Stimulated activated CD4-positive, alpha-beta T cell treated with anti-CD3 and anti-CD28 coated beads, Interleukin-15, amount 100 ng/mL, for 1 hour (primary cell): ENCODE measurements around the gene MRM3.
"Not testable (repeated sequence)": the region's sequence is repeated elsewhere in the genome, so short reads cannot be mapped to it uniquely, and the experiment has no call there.

ENCODE experiments used
- DNase-seq, 2 donors: peaks; one replicate each; pipeline ENCODE4 v3.0.0-alpha.2; 2020; ENCODE audit warnings: low read depth in 1 of 2, low spot score in 1 of 2

The MRM3 gene

DNA sequence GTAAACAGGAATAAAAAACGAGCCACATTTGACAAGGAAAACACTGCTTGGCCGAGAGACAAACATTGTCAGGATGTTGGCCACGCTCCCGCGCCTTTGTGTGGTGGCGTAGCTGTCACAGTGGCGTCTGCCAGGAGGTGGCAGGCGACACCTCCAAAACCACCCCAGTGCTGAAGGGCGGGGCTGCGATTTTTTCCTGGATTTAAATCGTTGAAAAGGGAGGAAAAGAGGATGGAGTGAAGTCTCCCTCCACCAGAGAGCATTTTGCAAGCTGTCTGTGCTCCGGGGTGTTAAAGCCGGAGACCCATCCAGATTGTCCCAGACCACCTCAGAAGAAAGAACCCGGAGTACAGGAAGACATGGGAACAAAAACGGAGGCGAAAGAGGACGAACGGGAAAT, 12.7 kb downstream of the MRM3 start:
- DNase-seq = peak in 1 of 2 donors; percentile 8

DNA sequence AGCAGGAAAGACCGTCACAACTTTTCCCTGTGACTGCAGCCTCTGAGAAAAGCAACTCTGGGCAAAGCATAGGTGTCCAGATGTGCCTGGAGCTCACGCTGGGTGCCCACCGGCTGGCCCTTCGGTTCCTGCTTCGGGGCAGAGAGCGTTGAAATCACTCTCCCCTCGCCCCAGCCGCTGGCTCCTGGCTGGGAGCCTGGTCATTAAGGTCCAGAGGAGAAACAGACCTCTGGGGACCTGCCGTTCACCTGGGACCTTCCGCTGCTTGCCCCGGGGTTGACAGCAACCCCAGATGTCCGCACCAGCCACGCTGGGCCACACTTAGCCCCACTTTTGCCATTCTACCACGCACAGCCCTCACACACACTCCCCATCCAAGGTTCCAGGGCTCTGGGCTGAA, 13.1 kb downstream of the MRM3 start:
- no peak for DNase-seq

DNA sequence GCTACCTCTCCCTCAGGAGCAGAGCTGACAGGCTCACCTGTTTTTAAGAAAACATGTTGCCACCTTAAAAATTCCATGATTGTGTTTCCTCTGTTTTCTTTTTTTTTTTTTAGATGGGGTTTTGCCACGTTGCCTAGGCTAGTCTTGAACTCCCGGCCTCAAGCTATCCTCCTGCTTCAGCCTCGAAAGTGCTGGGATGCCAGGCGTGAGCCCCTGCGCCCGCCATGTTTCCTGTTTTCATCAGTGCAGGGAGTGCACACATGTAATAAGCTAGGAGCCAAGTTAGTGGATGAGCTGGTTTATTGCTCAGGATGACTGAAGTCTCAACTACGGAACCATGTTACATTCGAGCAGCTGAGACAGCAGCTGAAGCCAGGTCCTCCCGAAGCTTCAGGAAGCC, 13.6 kb downstream of the MRM3 start:
- no peak for DNase-seq

DNA sequence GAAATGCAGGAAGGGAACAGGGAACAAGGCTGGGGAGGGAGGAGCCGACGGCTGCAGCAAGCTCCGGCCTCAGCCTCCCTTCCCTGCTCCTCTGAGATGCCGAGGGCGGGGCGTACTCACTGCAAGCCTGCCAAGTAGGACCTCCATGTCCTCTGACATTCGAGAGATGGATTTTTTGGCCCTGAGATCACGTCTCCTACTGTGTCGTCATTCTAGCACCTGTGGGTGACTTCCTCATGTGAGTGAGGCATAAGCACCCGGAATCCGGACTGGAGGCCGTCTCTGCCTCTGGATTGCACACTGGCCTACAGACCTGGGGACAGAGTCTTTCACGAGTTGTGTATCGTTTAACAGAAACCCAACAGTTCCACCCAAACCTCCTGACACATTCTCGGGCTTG, 14.5 kb downstream of the MRM3 start:
- no peak for DNase-seq

DNA sequence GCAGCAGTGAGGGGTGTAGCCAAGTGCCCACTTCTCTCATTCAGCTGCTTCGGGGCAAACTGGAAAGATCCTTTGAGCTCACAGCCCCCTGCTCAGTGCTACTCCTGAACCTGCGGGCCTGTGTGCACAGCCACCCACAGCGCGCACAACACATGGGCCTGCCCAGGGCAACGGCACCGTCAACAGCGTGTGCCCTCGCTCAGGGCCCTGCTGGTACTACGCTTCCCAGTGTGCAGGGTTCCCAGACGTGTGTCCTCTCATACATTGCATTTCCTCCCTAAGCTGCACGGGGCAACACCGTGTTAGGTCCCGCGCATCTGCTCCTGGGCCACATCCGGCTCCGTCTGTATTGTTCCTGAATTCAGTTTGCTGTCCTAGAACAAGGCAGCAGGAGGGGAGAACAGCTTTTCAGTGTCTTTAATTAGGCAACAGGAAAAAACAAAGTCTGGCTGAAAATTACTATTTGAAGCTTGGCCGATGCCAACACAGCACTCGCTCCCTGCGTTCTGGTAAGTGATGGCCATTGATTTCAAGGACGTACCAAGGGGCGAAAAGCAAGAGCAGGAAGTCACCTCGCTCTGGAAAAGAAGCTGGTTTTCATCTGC, 15.2 kb downstream of the MRM3 start:
- no peak for DNase-seq

DNA sequence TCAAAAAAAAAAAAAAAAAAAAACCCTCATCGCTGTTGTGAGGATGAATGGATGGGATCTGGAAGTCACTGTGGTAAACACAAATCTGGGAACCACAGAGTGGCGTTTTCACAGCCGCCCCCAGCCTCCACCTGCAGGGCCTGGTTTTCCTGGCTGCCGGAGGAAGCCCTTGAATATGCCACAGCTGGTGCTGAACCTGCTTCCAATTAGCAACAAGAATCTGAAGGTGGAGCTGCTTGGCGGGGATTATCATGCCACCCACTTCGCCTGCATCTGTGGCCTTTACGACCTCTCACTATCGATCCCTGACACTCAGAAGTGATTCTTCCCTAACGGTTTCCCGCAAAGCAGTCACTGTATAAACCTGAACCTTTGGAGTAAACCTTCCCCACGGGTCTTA, 16.1 kb downstream of the MRM3 start:
- no peak for DNase-seq

DNA sequence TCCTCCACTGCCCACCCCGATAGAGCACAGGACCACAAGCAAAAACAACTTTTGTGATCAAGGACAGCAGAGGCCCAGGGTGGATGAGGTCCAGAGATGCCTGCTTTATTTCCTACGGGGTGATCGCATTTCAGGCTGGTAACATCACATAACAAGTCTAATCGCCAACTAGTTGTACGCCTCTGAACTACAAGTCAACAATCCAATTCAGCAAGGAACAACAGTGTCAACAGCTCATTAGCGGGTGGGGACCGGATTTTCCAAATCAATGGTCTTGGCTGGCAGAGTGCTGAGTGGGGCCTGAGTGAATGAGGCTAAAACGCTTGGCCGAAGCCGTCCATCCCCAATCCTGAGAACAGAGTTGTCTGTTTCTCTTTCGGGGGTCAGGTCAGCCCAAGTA, 17.1 kb downstream of the MRM3 start:
- no peak for DNase-seq

DNA sequence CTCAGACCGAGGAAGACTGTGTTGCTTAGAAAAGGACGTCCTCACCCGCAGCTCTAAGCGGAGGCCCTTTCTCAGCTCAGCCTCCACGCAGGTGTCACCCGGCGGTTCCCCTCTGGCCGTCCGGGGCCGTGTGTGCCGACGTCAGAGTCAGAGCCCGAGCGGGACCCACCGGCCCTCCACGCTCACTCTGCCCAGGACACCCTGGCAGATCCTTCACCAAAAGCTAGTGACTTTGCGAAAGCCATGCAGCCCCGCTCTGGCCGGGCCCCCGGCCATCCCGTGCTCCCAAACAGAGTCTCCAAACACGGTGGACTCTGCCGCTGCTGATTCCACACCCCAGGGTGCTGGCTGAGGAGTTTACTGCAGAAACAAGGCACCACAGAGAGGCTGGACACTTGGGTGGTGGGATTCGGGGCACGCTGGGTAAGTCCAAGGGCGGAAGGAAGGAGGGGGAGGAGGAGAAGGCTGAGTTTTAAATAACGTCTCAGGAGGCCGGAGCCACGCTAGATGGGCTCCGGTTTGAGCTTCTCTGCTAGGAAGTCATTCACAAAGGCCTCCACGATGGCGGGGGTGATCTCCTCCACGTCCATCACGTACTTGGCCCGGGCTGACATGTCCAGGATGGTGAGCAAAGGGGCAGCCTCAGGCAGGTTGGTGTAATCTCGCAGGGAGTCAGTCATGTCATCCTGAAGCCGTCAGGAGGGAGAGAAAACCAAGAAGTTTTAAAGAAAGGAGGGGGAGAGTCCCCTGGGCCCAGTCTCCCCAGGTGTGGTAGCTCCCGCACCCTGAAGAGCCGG, 18.5 kb downstream of the MRM3 start:
- DNase-seq = no peak

DNA sequence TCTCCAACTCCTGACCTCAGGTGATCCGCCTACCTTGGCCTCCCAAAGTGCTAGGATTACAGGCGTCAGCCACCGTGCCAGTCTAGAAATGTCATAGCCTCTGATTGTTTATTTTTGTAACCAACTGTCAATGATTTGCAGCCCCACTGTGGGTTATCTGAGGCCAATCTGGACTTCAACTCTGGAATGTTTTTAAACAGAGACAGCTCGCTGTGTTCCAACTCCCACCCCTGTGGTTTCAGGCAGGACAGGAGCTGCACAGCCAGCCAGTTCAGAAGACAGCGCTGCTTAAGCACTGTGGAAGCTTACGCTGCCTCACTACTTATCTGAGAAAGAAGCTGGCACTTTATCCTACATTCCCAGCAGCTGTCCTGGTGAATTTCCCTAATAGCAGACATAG, 19.5 kb downstream of the MRM3 start:
- DNase-seq = no peak

DNA sequence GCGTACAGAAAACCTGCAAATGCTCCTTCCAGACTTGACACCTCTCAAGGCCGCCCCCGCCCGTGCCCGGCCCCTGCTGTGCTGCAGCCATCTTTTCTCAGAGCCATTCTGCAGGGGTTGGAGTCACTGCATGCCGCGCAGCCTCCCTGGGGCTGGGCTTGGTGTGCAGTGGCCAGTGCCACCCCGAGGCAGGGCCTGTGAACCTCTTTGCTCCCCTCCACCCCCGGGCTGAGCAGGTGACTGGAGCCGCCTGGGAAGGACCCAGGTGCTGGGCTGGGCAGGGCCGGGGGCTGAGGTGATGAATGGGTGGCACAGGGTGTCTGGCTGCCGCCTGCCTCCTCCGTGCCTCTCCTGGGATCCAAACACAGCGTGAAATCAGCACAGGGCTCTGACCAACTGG, 20.3 kb downstream of the MRM3 start:
- DNase-seq = no peak

DNA sequence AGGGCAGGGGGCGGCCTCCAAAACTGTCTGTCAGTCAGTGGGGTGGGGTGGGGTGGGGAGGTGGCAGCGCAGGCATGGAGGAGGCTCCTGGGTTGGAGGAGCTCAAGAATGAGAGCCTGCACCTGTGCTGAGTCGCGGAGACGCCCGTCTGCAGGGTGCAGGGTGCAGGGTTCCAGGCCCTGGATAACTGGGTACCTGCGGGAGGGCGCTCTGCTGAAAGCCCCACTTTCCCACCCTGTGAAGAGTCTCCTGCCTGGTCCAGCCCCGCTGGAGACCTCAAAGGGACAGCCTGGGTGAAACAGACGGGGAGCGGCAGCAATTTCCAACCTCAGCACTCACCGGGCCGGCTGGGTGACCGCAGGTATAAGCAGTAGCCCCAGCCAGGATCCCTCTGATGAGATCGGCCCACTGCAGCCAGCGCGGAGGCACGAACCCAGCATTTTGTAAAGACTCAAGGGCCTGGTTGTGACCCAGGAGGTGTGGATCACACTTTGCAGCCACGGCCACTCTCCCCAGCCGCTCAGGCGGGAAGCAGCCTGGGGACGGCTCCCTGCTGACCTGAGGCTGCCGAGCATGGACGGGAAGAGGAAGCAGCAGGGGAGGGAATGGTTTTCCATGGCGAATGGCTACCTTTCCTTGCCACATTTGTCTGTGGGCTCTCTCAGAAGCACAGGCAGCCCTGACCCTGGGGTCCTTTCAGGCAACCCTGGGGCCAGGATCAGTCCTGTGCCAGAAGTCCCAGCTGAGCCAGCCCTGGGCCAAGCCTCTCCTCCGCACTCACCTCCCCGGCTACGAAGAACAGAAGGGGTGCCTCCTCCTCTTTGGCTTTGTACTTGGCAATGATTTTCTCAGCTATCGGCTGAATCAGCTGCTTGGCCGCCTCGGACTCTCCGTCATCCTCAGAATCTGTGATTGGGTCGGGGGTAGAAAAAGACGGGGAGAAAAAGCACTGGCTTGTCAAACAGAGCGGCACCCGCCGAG, 21.0 kb downstream of the MRM3 start:
- no peak for DNase-seq

DNA sequence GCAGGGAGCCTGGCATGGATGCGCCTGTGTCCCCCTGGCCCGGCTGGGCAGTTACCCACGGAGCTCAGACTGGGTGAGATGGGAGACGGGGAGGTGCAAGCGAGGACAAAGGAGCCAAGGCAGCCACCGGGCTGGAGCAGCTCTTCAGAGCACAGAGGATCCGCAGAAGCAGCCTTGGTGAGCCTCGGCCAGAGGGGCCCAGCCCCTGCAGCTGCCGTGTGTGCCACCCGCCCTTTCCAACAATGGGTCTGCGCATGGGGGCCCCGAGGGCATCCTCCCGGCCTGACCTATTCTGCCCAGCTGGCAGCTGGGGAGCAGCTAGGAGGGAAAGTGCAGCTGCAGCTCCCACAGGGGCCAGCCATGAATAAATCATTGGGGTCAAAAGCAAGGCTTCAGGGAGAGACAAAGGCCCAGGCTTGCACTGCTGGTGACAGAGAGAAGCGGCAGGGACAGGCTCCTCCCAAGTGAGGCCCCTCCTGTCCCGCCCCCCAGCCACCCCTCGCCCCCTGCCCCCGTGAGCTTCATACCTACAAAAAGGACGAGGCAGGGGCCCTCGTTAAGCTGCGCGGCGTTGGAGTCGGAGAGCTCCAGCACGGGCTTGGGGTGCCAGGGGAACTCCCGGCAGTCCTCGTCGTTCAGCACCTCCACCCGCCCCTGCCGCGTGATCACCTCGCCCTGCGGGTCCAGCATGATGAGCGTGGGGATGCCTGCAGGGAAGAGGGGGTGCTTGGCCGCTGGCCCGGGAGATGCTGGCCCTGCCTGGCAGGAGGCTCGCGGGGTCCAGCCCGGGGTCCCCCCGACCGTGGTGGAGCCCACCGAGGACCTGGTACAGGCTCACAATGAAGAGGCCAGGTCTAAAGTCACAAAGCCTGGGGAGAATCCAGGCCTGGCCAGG, 22.6 kb downstream of the MRM3 start:
- DNase-seq = no peak

DNA sequence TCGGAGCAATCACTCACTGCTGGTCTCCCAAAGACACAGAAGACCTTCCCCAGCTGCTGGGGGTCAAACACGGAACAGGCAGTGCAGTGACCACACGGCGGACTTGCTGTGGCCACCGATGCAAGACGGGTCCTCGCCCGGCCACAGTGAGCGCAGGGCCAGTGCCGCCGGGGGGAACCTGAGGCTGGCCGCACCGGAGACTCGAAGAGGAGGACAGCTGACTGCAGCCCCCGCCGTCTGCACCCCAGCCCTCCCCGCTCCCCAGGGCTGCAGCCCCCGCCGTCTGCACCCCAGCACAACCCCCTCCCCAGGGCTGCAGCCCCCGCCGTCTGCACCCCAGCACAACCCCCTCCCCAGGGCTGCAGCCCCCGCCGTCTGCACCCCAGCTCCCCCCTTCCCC, 23.7 kb downstream of the MRM3 start:
- DNase-seq = not testable (repeated sequence)

DNA sequence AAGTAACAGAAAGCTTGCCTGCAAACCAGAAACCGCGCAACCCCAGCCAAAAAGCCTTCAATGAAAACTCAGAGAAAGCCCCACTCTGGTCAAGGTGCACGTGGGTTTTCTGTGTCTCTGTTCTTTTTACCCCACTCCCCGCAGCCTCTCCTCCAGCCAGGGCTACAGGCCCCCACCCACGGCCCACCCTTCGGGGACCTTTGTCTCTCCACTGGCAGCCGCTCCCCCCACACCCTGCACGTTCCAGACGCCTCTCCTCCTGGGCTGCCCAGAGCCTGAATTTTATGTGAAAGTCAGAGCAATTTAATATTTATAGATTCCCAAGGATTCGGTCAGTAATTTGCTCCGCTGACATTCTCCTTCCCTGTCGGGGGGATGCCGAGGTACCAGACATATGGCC, 24.2 kb downstream of the MRM3 start:
- DNase-seq = no peak

DNA sequence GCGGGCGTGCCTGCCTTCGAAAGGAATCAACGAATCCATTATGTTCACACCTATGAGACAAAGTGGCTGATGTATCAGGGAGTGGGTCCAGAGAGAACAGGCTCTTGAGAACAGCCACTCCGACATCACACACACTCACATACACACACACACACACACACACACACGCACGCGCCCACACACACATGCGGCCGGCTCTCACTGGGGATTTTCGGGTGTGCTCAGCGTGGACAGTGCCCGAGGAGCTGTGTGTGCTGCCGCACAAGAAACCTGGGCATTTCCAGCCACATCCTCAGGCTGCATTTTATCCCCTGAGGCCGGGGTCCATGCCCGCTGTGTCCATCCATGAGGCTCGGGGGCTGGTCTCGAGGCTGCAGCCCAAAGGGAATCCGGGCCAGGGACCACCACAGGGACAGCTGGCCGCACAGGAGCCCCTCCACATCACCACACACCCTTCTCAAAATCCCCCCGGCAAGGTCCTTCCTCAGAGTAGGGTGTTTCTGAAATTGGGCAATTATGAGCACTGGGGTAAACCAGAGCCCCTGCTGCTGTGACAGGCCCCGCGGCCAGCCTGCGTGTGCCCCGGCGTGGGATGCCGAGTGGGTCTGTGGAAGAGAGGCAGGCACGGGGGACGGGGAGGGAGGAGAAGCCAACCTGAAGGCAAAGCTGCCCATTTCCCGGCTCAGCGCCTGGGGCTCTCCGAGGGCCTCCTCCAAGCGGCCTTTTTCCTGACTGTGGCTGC, 24.8 kb downstream of the MRM3 start:
- no peak for DNase-seq

DNA sequence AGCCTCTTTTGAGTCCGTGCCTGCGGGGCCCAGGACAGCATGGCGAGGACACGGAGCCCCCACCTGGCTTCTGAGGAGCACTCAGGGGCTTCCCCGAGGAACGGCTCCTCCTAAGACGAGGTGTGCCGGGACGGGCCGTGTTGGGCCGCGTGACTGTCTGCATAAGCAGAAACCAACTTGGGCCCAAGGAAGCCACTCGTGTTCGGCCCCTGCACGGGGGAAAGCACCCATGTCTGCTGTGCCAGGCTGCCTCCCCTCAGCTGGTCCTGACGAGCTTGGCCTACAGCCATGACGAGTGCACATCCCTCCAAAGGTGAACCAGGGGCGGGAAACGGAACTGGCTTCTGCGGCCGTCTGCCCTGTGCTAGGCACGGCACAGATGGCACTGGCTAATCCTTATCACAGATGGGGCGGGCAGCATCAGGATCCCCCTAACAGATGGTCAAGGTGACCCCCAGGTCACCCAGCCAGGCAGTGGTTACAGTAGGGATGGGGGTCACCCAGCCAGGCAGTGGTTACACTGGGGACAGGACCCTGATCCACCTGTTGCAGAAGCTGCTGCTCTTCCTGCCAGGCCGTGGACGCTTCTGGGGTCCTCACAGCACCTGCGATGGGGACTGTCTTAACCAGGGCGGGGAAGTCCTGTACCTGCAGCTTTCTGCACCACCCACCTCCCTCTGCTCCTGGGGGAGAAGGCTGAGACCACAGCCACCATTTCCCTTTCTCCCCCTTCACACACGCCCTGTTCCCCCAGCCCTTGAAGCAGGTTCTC, 25.6 kb downstream of the MRM3 start:
- no peak for DNase-seq

DNA sequence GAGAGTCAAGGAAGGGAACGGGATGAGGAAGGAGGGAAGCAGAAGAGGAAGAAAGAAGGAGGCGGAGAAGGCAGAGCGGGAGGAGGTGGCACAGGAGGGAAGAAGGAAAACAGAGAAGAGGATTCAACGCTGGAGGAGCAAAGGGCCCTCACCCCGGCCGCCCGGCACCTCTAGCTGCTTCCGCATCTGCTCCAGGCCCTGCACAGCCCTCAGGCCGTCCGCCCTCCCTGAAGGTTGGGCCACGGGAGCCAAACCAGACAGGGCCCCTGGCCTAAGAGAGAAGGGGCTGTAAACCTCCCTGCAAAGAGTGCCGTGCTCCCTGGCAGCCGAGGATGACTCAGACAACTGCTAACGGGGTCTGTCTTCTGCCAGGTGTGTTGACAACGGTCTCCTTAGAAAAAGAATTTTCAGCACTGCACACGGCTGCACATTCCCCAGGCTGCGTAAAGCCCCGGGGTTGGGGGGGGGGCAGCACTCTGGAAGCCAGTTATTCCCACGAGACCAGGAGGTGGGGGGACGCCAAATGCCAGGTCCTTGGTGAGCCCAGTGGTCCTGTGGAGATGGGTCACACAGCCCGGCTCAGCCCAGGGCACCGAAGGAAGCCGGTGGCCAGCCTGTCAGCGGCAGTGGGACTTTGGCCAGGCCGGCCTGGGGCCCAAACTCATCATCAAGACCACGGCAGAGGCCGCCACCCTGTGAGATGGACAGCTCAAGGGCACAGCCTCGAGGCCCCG, 29.1 kb downstream of the MRM3 start:
- DNase-seq = no peak

DNA sequence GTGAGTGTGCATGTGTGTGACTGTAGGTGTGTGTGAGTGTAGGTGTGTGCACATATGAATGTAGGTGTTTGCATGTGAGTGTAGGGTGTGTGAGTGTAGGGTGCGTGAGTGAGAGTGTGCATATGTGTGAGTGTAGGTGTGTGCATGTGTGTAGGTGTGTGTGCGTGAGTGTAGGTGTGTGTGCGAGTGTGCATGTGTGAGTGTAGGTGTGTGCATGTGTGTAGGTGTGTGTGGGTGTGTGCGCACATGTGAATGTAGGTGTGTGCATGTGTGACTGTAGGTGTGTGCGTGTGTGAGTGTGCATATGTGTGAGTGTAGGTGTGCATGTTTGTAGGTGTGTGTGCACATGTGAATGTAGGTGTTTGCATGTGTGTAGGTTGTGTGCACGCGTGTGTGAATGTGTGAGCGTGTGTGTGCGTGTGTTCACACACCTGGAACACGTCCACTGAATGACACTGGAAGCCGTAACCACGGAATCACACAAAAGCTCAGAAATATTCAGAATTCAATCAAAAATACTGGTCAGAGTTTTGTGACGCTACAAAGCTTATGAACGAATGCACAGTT, 30.6 kb downstream of the MRM3 start:
- no peak for DNase-seq
